Activated CD8-positive, alpha-beta memory T cell treated with anti-CD3 and anti-CD28 coated beads, Interleukin-2, amount 50 U/mL, for 1 hour (primary cell): Measurements from ENCODE around the gene TM9SF2.
"Not testable (repeated sequence)": the region's sequence is repeated elsewhere in the genome, so short reads cannot be mapped to it uniquely, and the experiment has no call there.

Source experiments
- DNase-seq: peaks from one replicate; pipeline ENCODE4 v3.0.0-alpha.2; 2020; ENCODE audit errors: extremely low read depth

The TM9SF2 gene

GRCh38 chr13:99501184-99501847 lies at the start of gene TM9SF2:
Gene TM9SF2, plus strand, starts transcription at chr13:99501472. Its CDS starts 135 bp downstream, at chr13:99501607.
- DNase-seq: peak; percentile 80

DNA sequence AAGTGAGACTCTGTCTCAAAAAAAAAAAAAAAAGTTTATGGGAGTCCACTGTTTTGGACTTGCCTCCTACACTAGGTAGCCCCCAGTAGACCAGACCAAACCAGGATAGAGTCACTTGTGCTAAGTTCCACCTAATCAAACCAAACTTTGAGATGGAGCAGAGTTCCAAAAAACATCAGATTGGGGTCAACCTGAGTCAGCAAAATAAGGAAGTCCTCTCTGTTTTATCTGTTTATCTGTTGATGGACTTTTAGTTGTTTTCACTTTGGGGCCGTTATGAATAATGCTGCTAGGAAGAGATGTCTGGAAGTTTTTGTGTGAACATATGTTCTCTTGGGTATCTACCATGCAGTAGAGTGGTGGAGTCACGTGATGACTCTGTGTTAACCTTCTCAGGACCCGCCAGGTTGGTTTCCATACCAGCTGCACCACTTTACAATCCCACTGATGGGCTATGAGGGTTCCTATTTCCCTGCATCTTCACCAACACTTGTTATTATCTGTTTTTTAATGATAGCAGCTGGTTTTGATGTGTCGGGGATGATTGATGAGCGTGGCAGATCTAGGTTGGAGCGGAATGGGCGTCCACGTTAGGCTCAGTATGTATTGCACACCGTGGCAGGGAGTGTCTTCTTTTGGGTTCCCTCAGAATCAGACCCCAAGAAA lies 46.6 kb upstream of the TM9SF2 start:
- no peak for DNase-seq

DNA sequence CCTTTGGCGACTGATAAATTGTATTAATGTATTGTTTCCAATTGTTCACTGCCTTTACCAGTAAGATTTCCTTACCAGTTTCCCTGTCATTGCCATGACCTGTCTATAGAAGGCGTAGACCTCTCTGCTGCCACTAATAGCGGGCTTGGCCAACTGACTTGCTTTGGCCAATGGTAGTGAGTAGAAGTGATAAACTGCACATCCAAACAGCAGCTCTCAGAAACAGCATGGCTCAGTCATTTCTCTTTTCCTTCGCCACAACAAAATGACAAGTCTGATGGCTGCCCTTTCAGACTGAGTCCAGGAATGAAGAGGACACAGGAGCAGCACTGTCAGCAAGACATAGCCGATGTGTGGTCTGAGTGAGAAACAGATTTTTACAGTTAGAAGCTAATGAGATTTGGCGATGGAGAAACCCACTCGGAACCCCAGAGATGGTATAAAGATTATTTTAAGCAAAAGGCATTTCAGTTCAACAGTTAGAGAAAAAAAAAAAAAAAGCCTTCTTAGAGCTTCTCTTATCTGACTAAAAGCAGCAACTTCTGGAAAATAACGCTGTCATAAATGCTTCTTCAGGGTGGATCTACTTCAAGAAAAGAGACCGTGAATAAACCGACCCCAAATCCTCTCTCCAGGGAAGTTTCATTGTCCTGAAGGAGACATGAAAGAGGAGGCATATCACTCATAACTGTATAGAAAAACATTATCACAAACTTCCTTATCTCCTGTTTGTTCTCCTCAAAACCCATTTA lies 42.0 kb upstream of the TM9SF2 start:
- no peak for DNase-seq

DNA sequence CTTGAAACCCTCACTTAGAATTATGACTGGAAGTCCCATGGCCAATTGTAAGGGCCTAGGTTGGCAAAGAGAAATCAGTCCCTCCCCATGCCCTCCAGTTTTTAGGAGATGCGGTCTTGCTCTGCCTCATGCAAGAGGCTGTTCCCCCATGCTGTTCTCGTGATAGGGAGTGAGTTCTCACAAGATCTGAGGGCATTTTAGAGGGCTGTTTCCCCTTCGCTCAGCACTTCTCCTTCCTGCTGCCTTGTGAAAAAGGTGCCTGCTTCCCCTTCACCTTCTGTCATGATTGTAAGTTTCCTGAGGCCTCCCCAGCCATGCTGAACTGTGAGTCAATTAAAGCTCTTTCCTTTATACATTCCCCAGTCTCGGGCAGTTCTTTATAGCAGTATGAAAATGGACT lies 40.5 kb upstream of the TM9SF2 start:
- DNase-seq: not testable (repeated sequence)

DNA sequence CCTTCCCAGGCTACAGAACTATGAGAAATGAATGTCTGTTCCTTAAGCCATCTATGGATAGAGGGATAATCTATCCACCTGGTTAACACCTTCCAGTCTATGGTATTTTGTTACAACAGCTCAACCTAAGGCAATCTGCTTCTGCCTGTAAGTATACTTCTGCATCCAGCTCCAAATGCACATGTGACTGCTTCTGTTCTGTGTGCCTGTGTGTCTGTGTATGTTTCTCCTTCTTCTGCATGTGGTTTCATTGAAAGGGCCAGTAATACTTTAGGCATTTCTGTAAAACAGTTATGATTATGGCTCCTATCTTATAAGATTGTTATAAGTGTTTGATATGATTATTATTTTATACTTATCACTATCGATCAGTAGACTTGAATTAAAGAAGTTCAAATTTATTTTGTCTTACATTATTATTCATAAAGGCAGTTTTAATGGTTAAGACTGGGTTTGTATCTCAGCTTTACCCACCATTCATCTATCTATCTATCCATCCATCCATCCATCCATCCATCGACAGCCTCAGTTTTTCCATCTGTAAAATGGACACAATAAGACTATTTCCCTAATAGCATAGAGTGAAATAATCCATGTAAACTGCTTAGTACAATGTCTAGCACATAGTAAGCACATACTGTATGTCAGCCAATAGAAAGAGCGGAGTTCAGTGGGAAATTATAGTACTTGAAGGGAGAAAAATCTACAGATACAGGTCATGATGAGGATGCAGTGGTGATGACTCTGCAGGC lies 37.5 kb upstream of the TM9SF2 start:
- no peak for DNase-seq

GRCh38 chr13:99464441-99464949 lies 36.8 kb upstream of the TM9SF2 start:
- no peak for DNase-seq

DNA sequence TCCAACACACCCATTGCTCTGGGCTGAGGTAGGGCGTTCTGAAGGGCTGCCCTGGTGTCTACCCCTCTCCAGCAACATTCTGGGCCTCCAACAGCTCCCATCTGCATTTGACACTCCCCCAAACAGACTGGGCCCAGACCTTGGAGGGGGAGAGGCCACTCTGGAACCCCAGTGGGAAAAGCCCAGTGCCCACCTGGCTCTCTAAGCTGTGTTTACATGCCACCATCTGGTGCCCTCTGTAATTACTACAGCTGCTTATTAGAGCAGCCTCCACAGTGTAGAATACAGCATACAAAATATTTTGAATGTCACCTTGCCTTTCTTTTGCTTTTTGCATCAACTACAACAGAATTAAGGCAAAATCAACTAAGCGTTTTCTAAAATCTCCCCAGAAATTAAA lies 35.8 kb upstream of the TM9SF2 start:
- DNase-seq: no peak

DNA sequence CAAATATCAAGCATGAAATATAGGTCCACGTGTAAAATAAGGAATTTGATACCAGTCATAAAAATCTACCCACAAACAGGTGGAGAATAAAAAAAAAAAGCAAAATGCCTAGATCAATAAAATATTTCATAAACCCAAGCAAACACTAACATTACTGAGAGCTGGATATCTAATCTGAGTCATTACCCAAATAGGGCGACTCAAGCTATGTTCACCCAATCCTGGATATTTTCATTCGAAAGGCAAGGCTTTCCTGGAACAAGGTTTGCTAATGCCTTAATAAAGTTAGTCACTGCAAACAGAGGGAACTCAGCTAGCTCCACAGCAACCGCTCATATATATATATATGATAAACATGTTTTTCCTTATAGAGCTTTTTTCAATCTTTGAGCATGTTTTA lies 33.5 kb upstream of the TM9SF2 start:
- no peak for DNase-seq

- no peak for DNase-seq
Observed at GRCh38 chr13:99469041-99469440, 32.2 kb upstream of the TM9SF2 start.

- no peak for DNase-seq
Observed at GRCh38 chr13:99470027-99470426, 31.2 kb upstream of the TM9SF2 start.

DNA sequence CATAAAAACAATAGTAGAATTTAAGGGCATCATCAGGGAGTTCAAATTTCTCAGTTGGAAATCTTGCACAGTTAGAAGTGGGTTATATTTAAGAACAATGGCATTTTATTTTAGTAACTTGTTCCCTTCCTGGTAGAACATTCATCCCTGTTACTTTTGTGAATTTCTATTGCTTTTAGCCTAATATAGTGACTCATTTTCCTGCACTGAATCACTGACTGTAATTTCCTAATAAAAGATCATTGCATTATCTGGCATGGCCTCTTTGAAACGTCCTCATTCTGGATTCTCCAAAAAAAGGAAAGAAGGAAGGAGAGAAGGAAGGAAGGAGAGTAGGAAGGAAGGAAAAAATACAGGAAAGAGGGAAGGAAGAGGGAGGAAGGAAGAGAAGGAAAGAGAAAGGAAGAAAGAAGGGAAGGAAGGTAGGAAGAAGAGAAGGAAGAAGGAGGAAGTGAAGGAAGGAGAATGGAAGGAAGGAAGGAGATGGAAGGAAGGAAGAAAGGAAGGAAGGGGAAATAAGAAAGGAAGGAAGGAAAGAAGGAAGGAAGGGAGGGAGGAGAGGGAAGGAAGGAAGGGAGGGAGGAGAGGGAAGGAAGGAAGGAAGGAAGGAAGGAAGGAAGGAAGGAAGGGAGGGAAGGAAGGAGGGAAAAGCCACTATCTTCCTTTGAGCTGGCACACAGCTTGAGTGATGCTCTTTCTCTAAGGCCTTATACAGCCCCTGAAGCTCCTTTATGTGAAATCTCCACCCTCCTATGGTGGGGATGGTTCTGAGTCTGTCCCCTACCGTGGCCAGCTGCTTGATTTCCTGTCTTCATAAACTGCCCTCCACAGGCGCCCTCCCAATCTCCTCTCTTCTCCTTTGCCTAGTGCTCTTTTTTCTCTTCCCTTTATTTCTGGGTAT lies 29.8 kb upstream of the TM9SF2 start:
- no peak for DNase-seq

DNA sequence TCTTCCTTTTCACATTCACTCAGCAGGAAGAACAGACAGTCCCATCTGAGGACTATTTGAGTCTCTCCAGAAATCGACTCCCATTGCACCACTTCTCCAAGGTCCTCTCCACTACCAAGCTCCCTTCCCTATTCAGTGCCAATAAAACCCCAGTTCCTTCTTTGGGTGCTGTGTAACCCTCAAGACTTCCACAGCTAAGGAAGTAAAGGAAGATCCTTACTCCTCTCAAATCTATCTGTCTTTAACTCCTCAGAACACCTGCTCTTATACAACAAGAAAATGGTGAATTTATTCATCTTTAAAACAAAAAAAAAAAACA lies 29.2 kb upstream of the TM9SF2 start:
- no peak for DNase-seq

DNA sequence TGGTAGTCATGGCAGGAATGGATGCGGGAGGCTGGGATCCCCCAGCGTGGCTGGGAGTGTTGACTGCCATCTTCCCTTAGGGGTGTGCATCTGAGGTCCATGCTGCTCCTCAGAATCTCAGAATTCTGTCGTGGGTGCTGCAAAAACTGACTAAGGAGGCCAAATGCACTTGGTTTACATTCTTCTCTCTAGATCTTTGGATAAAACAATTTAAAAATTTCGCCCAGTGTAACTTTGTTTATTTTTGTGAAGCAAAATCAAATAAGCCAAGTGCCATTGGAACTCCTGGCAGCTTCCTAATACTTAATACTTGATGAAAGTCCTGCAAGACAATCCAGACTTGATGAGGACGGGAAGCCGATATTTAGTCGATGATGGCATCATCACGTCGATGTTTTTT lies 27.8 kb upstream of the TM9SF2 start:
- DNase-seq: no peak

DNA sequence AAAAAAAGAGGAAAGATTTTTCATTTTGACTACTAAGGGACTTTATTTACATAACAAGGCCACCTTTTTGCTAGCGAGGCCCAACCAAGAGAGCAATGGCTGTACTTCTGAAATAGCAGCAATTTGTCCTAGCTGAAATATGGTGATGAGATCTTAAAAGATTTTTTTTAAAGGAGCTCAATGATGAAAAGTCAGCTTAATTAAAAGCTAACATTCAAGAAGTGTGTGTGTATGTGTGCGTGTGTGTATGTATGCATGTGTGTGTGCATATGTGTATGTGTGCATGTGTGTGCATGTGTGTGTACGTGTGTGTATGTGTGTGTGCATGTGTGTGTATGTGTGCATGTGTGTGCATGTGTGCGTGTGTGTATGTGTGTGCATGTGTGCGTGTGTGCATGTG lies 24.6 kb upstream of the TM9SF2 start:
- DNase-seq: no peak

DNA sequence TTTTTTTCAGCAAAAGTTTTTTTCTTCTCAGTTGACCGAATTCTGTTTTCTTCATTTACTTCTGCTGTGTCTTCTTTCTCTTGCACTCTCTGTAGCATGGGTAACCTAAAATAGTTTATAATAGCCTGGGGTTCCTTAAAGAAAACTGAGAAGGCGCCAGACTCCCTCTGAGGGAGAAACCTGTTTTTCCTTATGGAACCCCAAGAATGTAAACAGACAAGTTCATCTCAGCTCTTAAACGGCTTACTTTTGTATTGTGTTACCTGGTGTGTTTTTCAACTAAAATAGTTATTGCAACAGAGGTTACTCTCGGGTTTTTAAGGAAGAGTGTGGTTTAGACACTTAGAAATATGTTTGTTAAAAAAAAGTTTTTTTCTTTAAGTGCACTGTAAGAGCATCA lies 23.8 kb upstream of the TM9SF2 start:
- DNase-seq: no peak

GRCh38 chr13:99481366-99481765 lies 19.9 kb upstream of the TM9SF2 start:
- DNase-seq: no peak

DNA sequence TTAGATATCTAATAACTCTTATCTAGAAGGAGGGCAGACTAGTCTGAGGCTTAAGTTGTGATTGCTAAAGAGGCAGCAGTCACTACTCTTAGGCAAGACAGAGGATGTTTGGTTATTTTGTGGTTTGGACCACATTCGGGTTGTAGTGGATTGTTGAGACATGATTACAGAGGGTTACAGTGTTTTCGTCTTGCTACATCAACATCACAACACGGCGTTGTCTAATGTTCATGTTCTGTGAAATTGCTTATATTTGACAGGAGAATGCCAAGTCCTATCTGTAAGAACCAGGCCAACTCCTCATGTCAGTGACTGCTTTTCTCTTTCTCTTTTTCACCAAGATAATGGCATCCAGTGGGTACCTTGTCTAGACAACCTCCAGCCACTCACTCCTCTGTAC lies 16.8 kb upstream of the TM9SF2 start:
- DNase-seq: no peak

DNA sequence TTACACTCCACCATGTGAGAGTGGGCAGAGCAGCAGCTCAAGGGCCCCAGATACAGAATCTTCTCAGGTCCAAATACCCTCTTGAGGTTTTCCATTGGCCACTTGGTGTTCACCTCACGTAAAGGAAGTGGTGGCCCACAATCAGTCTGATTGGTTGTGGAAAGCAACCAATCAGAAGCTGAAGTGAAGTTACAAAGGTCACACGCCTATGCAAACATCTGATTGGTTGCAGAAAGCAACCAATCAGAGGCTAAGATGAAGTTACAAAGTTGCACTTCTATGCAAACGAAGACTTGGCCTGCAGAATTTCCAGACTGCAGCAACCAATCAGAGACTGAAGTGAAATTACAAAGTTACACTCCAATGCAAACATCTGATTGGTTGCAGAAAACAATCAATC lies 14.3 kb upstream of the TM9SF2 start:
- DNase-seq: no peak

DNA sequence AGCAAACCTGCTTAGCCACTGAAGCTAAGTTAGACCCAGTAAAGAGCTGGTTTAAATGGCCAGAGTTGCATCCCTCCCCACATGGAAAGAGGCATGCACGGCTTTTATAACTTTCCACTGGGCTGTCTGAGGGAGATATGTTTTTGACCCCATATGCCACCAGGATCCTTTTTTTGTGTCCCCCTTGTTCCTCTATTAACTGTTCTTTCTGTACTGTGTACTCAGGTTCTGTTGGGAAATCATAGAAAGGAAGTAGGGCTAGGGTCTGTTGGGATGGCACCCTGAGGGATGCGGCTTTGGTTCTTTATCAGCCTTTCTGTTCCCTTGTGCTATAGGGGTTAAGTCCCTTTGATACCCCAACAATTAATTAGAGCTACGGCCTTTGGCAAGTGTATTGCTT lies 12.2 kb upstream of the TM9SF2 start:
- DNase-seq: no peak

GRCh38 chr13:99491750-99492149 lies 9.5 kb upstream of the TM9SF2 start:
- not testable (repeated sequence) for DNase-seq
